Lung microvascular endothelial cell (primary cell): ENCODE measurements around the gene MRPS16. TPM values are rescaled to one million over a fixed set of nuclear protein-coding genes. Genes with fewer than 3 reads are reported as not detected.
A peak's percentile ranks its signal among the peaks of the same experiment; 100 is the strongest.

ENCODE experiments used
- DNase-seq, 2 donors: peaks; one replicate each; pipeline versions ENCODE4 v3.0.0 to v3.0.0-alpha.2; 2010; ENCODE audit warnings: low read depth in 2 of 2
- total RNA-seq: library from RNA; depleted of rRNA; stranded (reverse); fragments of >200 nt; gene quantifications from 2 replicates; pipeline ENCODE4 v1.2.1, GENCODE V29; 2014

Gene MRPS16
- total RNA-seq, 1 donor from 2014 or later: 53.0 TPM

DNA sequence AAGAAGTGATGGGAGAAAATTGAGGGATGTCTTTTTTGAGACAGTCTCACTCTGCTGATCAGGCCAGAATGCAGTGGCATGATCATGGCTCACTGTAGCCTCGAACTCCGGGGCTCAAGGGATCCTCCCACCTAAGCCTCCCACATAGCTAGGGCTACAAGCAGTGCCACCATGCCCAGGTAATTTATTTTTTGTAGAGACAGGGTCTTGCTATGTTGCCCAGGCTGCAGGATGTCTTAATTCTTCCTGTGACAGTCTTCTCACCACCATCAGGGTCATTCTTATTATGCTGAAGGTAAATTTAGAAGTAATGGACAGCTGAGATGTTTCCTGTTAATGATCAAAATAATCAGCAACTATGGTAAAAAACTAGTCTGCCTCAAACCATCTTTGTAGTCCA is 12.5 kb downstream of the MRPS16 start:
- DNase-seq: no peak

DNA sequence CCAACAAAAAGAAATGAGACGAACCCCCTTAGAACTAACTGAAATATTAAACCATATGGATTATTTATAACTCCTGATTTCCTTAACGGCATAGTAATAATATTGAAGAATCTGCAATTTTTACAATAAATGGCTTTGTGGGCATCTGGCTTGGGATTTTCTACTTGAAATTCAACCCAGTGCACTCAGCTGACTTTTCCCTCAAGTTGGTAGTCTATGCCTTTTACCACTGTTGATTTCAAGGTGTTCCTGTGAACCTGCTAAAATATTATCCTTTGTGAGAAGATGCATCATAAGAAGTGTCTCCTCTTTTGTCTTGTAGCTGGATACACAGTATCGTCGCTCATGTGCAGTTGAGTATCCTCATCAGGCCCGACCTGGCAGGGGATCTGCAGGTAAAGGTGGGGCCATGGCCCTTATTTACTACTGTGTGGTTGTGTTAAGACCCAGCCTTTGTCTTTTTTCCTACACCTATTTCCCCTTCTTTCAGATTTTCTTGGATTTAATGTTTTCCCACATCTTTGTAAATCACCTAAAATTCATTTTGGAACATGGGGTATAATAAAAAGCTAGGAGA is 13.4 kb downstream of the MRPS16 start:
- no peak for DNase-seq

DNA sequence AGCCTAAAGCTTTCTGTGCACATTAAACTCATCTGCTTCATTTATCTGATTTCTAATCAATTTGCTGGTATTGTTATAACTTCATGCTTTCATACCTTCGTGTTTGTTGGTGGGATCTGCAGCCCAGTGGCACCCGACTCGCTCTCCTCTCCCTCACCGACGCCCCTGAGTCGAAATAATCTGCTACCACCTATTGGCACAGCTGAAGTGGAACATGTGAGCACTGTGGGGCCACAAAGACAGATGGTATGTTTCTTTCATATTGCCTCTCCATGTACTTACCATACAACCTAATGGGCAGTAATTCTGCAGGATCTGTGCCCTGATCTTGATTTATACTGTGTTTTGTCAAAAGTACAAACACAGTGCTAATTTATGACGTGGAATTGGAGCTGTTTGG is 17.7 kb downstream of the MRPS16 start:
- no peak for DNase-seq

DNA sequence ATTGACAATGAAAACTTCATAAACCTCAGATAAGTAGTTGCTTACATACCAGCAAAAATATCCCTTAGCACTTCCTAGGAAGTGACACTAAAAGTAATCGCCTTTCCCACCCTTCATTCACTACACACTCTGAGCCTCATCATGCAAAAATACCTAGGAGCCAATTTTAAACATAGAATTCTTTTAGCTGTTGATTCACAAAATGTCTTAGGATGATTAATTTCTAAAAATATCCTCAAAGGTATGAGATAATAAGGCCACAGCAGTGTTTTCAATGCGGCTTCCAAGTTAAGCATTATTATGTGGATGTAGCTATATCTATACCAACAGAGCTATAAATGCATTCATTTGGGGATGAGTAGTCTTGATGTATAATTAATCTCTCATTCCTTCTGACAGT is 18.6 kb downstream of the MRPS16 start:
- no peak for DNase-seq

DNA sequence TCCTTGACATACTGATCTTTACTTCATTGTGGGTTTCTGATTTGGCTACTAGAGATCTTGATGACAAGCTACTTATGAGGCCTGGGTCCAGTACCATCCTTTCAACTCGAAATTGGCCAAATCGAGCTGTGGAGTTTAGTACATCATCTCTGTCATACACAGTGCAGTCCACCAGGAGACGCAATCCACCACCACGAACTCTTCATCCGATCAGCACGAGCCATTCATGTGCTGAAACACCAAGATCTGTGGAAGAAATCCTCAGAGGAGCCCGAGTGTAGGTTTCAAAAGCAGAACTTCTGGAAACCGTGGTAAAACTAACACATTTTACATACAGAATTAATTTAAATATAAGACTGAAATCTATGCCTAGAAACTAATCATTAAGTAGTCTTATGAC is 19.6 kb downstream of the MRPS16 start:
- DNase-seq: peak; percentile 8 to 9

DNA sequence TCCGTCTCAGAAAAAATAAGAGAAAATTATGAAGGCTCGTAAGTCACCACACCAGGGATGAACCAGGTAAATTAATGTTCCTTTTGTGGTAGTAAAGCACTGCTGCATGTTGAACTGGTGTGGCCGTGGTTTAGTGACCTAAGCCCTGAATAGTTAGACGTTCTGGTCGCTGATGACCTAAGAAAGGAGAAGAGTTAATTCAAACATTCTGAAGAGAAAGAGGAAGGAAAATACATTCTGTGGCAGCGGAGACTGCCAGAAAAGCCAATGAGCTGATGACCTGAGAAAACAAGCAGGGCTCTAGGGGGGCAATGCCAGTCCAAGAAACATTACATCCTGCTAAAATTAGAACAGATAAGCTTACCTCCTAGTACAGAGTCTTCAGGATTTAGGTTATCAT is 22.9 kb downstream of the MRPS16 start:
- DNase-seq: no peak

DNA sequence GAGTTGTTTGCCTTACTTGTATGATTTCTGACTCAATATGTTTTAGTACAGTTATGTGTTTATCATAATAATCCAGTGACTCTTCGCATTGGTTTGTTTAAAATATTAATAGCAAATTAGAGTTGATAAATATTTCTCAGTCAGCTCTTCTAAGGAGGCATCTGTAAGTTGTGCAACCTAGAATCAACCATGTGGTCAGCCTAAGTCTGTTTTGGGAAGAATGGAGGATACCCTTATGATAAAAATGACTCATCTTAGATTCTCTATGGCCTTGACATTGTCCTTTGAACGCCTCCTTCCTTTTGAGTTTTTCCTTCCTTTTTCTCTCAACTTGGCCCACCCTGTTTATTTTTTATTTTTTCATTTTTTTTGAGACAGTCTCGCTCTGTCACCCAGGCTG is 24.2 kb downstream of the MRPS16 start:
- DNase-seq: no peak

DNA sequence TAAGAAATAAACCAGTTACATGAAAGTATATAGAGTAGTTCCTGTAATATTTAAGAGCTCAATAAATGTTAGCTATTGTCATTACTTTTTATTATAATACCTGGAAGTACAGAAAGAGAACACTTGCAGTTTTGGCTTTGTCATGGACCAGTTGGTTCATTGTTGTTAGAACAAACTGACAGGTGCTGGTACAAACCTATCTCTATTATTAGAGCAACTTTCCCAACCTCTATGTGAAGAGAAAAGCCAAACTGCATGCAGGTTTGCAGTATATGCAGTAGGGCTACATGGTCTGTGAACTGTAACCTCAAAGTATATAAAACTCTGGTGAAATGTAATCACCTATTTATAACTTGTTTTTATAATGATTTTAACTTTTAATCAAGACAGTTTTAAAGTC is 25.8 kb downstream of the MRPS16 start:
- no peak for DNase-seq

DNA sequence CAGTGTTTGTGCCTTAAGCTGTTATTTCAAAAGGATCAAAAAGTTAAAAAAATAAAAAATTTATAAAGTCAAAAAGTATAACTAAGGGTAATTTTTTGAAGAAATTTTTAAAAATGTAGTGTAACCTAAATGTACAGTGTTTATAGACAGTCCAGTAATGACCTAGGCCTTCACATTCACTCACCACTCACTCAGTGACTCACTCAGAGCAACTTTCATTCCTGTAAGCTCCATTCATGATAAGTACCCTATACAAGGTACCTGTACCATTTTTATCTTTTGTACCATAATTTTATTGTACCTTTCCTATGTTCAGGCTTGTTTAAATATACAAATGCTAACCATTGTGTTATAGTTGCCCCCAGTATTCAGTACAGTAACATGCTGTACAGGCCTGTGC is 26.9 kb downstream of the MRPS16 start:
- DNase-seq: peak in 1 of 2 donors; percentile 3

DNA sequence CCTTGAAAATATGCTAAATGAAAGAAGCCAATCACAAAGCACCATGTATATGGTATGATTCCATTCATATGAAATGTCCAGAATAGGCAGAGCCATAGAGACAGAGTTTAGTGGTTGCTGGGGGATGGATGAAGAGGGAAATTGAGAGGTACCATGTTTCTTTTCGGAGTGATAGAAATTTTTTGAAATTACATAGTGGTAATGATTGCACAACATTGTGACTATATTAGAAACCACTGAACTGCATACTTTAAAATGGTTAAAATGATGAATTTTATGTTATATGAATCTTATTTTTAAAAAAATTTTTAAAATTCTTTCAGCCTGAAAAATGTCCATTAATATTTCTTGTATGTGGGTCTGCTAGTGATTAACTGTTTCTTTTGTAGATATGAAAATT is 31.5 kb downstream of the MRPS16 start:
- no peak for DNase-seq

DNA sequence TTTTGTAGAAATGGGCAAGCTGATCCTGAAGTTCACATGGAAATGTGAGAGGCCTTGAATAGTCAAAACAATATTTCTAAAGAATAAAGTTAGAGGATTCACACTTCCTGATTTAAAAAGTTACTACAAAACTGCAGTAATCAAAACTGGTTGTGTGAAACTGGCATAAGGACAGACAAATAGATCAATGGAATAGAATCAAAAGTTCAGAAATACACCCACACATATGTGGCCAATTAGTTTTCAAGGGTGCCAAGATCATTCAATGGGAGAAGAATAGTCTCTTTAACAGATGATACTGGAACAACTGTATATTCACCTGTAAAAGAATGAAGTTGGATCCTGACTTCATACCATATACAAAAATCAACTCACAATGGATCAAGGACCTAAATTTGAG is 33.1 kb downstream of the MRPS16 start:
- no peak for DNase-seq

DNA sequence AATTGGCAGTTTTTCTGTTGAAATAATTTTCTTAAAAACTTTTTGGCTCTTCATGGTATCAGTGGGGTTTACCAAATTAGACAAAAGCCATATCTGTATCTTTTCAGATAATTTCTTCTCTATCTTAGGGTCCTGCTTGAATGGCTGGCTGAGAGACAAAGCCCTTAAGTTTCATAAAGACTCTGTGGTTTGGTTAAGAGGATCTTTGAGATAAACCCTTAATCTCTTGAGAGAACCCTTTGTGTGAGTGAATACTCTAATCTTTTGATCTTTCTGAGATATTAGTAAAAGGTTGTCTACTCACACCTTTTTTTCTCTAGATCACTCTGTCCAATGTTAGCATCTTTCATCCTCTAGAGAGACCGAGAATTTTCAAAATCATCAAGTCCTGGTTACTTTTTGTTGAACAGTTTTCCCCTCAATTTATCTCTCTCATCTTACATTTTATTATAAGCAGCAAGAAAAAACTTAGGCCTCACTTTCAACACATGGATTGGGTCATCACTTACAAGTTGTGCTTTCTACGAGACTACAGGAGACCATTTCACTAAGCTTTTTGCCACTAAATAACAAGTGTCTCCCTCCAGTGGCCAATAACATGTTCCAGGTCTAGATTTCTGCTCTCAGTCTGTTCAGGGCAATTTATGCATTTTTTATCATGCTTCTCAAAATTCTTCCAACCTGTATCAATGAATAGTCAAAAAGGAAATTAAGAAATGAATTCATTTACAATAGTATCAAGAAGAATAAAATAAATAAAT is 33.8 kb downstream of the MRPS16 start:
- DNase-seq: peak; percentile 53 to 64

DNA sequence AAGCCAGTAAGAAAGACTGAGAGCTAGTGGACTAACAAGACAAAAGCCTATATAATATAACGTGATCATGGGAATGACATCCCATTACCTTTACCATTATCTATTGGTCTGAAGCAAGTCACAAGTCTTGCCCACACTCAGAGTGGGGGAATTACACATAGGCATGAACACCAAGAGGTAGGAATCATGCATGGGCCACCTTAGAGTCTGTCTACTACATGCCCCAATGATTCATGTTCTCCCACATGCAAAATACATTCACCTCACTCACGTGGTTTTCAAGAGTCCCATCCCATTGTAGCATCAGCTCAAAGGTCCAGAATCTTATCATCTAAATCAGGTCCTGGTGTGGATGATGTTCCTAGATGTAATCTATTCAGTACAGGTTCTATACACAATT is 34.8 kb downstream of the MRPS16 start:
- DNase-seq: no peak

DNA sequence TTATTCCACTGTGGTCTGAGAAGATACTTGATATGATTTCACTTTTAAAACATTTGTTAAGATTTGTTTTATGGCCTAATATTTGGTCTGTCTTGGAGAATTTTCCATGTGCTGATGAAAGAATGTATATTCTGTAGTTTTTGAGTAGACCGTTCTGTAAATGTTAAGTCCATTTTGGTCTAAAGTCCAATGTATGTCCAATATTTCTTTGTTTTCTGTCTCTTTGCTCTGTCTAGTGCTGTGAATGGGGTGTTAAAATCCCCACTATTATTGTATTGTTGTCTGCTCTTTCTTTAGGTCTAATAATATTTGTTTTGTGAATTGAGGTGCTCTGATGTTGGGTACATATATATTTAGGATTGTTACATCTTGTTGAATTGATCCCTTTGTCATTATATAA is 36.7 kb downstream of the MRPS16 start:
- DNase-seq: no peak

DNA sequence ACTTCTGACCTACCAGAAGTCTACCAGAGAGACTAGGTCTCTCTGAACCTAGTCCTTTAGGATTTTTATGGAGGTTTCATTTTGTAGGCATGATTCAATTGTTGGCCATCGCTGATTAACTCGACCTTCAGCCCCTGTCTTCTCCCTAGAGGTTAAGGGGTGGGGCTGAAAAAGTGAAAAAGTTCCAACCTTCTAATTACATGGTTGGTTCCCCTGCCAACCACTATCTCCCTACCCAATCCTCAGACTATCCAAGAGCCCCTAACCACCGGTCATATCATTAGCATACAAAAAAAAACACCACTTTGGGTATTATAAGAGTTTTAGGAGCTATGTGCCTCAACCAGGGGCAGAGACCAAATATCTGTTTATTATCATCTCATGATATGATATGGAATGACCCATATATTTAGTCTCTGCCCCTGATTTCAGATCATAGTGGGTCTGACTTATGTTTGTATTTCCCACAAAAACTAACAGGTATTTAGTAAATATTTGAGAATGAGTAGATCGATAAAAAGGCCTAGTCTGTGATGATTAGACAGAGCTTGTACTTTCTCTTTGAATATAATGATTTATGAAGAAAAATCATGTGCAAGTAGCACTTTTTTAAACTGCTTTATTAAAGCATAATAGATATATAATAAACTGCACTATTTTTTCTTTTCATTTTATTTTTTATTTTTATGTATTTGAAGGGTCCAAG is 41.2 kb downstream of the MRPS16 start:
- DNase-seq: no peak

DNA sequence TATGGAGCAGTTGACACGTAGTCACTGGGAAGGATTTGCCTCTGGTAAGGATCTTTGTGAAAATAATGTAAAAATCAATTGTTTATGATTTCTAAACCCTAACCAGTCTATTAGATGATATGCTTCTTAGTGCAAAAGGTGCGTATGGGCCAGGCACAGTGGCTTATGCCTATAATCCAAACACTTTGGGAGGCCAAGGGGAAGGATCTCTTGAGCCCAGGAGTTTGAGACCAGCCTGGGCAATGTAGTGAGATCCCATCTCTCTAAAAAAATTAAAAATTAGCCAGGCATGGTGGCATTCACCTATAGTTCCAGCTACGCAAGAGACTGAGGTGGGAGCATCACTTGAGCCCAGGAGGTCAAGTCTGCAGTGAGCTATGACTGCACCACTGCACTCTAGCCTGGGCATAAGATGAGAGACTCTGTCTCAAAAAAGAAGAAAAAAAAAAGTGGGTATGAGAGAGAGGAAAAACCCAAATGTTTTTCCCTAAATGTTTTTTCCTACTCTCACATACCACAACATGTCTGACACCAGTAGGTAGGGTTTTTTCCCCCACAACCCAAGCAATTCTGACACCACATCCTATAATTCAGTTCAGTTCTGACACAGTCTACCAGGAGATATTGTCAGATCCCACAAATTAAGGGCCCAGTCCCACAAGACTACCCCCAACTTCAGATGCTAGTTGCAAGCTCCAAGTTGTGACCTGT is 41.9 kb downstream of the MRPS16 start:
- DNase-seq: no peak

DNA sequence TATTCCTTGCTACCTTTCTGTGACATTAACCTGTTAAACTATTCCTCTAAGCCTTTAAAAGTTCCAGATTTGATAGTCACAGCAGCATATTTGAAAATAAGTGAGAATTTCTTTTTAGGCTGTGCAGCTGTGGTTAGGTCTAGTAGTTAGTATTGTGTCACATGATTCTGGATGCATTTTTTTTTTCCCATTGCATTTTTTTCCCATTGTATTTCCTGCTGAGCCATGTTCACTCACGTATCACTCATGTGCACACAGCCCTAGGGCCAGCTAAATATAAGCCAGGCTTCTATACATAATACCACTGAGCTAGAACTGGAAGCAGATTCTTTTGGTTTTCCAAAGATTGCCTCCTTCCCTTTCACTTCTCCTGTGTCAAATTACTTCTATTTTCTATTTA is 42.7 kb downstream of the MRPS16 start:
- peak; percentile 74 to 80 for DNase-seq

DNA sequence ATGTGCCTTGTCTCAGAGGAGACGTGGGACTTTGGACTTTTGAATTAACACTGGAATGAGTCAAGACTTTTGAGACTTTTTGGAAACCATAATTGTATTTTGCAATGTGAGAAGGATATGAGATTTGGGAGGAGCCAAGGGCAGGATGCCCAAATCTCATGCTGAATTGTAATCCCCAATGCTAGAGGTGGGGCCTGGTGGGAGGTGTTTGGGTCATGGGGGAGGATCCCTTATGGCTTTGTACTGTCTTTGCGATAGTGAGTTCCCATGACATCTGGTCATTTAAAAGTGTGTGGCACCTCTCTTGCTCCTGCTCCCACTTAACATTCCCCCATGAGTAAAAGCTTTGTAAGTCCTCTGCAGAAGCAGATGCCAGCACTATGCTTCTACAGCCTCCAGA is 44.6 kb downstream of the MRPS16 start:
- DNase-seq: no peak

DNA sequence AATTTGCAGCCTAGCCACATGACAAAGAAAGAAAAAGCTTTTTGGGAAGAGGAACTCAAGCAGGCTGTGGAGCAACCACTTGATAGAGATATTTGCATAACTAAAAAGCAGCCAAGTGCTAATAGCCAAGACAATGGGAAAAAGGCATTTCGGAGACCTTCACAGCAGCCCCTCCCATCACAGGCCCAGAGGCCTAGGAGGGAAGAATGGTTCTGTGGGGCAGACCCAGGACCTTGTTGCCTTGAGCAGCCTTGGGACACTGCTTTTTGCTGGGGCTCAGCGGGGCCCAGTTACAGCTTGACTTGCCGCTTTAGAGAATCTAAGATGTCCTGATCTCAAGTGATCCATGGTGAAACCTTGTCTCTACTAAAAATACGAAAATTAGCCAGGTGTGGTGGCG is 46.1 kb downstream of the MRPS16 start:
- no peak for DNase-seq

DNA sequence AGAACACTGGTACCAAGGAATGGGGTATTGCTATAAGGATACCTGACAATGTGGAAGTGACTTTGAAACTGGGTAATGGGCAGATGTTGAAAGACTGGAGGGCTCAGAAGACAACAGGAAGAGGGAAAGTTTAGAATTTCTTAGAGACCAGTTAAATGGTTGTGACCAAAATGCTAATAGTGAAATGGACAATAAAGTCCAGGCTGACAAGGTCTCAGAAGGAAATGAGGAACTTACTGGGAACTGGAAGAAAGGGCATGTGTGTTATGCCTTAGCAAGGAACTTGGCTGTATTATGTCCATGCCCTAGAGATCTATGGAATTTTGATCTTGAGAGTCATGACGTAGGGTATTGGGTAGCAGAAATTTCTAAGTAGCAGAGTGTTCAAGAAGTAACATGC is 46.6 kb downstream of the MRPS16 start:
- DNase-seq: no peak

DNA sequence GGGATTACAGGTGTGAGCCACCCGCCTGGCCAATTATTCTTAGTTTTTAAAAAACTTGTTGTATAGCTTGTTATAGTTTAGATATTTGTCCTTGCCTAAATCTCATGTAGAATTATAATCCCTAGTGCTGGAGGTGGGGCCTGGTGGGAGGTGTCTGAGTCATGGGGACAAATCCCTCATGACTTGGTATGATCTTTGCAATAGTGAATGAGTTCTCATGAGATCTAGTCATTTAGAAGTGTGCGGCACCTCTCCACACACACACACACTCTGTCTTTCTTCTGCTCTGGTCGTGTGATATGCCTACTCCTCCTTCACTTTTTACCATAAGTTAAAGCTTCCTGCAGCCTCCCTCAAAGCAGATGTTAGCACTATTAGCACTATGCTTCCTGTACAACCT is 47.4 kb downstream of the MRPS16 start:
- no peak for DNase-seq
